Measurements from ENCODE around the gene LDHB.
"Not testable (repeated sequence)": the region's sequence is repeated elsewhere in the genome, so short reads cannot be mapped to it uniquely, and the experiment has no call there.

LDHB gene

DNA sequence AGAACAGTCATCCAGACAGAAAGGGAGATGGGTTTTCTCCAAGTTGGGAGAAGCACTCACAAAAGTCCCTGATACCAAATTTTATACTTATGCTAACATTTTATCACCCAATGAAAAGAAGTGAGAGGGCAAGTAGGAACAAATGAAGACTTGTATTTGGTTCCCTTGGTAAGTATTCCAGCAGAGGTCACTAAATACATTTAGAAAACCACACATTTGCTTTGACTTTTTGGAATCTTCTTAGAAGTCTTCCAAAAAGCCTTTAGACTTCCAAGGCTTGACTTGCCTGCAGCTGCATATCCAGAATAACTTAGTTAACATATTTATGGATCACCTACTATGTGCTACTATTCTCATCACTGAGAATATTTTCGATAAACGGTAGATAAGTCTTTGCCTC lies 49.9 kb downstream of the LDHB start:
- no peak for DNase-seq (ENCODE audit: low read depth in 2 of 2)

DNA sequence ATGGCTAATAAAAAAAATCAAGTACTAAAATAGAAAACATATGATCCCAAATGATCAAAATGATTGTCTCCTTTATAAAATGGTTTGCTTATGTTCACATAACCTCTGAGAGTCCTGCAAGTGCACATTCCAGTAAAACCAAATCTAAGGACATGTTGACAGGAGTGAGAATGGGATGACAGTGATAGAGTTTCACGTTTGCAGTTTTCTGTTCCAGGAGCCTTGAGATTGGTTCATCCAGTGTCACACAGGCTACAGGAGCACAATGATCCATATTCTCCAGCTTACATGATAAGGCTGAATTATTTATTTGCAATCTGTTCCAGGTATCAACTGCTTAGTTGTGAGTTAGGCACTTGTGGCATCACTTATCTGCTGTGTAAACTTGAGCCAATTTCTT lies 51.5 kb downstream of the LDHB start:
- no peak for DNase-seq (ENCODE audit: low read depth in 2 of 2)

DNA sequence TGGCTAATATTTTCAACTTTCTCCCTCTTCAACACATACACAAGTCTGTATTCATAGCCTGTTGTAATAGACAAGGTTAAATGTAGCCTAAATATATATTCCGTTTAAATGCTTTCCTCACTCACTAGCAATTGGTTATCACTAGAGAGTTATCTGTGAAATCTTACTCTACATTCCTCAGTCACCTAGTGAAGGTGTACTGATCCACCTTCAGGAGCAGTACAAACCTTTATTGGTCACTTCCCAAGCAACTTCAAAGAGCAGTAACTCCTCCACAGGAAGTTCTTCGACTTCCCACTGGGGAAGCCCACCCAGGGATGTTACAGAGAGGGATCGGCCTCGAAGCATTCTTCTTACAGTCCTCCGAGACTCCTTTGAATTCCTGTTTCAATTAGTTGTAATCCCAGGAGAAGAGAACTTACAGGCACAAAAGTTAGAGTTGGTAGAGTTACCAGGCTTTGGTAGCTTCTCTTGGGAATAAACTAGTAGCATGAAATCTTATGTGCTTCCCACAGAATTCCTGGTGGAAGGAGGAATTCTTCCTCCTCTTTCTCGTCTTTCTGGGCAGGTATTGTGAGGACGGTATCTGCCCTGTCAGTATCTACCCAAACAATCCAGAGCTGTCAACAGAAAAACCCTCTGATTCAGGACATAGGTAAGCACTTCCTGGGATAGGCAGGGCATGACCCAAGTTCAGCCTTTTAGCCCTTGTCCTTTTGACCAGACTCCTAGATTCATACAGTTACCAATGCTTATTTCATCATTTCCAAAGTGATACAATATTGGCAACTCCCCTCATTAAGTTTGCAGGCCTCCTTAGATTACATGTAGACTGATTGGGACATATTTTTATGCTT lies 53.2 kb downstream of the LDHB start, which contains the start of gene GYS2:
Gene GYS2 (minus strand): TSS at position 603 of the 857 bp plus-strand sequence. CDS start 255 bp downstream, at position 348.
- no peak for DNase-seq (ENCODE audit: low read depth in 2 of 2)

DNA sequence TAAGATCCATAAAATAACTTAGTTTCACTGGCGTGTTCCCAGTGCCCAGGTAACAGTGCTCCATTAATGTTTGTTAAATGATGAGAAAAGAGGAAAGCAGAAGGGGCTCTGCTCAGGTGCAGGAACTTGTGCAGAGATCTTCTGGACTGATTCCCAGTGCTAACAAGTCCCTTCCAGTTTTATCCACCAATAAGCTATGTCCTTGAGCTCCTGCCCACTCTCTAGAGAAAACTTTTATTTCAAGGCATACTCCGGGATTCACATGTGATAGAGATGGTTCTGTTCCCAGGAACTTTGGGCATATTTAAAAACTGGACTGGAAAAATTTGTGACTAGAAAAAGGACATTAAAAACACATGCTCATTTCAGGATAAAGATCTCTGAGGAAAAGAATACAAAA lies 54.9 kb downstream of the LDHB start:
- no peak for DNase-seq (ENCODE audit: low read depth in 2 of 2)

DNA sequence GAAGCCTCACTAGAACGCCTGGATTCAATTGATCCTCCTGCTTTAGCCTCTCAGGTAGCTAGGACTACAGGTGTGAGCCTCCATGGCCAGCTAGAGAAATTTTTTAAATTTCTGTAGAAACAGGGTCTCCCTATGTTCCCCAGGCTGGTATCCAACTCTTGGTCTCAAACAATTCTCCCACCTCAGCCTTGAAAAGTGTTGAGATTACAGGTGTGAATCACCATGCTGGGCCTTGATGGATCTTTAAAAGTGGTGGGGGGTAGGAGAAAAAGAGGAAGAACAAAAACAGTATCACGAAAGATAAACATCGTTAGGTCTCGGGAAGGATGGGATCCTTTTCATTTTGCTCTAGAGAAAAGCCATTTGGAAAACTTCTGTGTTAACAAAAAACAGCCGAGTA lies 57.4 kb downstream of the LDHB start:
- DNase-seq (ENCODE audit: low read depth in 2 of 2) = no peak

DNA sequence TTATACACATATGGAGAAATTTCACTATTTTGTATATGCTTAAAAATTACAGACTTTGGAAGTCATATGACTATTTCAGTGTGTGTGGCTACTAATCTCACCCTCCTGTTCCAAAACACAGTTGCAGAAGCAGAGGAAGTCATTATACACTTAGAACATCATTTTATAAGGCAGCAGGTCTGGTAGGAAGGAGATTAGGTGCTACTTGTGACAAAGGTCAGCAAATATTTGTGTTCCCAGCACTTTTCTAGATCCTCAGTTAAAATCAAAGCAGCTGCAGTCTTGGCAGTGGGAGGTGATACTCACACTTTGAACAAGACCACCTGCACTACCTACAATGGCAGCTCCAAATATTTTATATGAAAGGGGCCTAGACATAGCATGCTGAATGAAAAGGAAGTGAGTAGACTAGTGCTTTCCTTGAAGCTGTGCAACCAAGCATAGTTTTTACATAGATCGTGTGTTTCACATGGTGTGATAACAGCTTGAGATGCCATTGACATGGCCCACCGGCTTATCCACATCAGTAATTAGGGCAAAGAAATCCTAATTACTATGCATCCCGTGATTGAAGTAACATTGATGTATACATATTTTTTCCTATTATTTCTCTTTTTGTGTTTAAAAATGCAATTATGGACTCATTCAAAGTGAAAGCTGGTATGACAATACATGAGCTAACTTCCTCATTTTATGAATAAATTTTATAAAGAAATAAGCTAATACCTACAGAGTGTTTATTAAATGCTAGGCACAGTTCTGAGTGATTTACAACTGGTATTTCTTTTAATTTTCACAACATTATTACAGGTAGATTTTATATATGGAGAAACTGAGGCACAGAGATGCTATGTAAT lies 58.3 kb downstream of the LDHB start:
- DNase-seq (ENCODE audit: low read depth in 2 of 2) = no peak

DNA sequence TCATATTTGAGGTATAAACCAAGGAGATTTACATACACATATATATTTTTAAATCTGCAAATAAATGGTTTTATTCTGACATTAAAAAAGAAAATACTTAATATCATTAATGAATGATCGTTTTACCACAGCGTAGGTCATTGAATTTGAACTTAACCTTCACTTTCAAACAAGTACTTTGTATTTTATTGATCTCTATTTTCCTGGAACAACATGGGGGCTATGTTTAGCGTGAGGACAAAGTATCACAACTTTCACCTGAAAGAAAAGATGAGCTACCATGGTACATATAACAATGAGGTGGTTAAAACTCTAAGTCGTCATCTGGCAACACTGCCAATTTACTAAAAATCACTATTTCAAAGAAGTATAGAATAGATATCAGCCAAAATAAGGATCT lies 59.0 kb downstream of the LDHB start:
- no peak for DNase-seq (ENCODE audit: low read depth in 2 of 2)

DNA sequence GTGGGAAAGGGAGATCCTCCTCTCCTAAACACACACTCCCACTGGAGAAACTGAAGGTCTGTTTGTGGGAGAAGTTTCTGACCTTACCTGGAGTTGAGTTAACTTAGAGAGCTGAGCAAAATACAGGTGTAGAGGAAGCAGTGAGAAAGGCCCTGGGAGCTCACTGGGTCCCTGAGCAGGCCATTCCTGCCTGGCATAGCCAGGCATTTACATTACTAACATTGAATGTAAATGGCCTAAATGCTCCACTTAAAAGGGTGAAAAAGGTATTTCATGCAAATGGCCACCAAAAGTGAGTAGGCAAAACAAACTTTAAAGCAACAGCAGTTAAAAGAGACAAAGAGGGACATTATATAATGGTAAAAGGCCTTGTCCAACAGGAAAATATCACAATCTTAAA lies 62.3 kb downstream of the LDHB start:
- DNase-seq (ENCODE audit: low read depth in 2 of 2) = not testable (repeated sequence)

DNA sequence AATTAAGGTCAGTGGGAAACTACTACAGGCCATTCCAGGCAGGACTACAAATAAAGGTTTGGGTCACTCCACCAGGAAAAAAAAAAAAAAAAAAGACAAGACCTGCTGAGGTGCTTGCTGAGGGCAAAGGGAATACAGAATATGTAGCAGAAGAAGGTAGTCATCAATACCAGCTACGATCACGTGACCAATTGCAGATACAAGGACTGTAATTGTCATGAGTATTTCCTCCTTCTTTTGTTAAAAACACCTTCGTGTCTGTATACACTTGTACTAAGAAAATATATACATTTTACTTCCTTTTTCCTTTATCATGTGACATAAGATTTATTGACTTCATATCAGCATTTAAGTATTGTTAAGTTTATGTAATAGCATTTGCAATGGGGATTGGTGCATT lies 72.2 kb downstream of the LDHB start:
- no peak for DNase-seq (ENCODE audit: low read depth in 2 of 2)
